A549 (cell line): Measurements from ENCODE around the gene CCNQ.

Experiments used
- EHMT2 ChIP-seq: fragments of 200-600 bp; sonication (generic); IDR thresholded peaks from 2 replicates; pipeline ENCODE4 v1.6.1; 2016; ENCODE audit warnings: antibody characterized with exemption, low read depth, mild to moderate bottlenecking, moderate library complexity
- TF ChIP-seq, protein P1 (sequence below): fragments of >200 bp; sonication (Bioruptor Twin); formaldehyde crosslinking; IDR thresholded peaks from 3 replicates; pipeline ENCODE4 v1.5.1; 2016

DNA sequence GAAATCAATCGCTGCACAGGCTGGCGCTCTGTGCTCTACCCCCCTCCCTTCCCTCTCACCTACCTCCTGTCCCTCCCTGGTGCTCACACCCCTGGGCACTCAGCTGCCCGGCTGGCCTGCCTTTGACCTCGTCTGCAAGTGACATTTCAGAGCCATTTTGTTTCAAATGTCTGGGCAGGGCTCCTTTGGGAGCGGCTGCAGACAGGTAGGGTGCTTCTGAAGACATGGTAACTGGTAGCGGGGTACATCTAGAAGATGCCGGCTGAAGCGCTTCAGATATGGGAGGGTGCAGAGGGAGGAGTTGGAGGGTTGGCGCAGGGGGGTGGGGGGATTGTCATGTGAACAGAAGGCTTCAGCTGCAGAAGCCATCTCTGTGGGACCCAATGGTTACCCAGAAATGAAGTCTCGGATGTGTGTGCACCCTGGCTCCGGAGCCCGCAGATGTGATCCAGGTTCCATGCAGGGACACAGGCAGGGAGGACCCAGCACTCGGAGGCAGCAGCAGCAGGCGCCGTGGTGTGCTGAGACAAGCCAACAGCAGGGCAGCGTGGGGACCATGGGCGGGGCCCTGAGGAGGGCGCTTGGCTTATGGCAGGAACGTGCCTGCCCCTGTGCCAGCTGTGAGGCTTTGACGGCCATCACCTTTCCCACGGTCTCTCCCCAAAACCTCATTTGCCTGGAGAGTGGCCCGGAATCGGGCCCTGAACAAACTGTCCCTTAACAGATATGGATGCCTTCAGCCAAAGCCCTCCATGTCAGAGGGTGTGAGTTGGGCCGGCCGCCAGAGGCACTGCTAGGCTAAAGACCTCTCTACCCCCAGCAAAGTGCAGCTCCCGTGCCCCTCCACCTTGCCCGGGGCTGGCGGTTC lies 40.5 kb upstream of the CCNQ start:
- no peak for TF ChIP-seq EHMT2
- TF ChIP-seq, protein P1, sequence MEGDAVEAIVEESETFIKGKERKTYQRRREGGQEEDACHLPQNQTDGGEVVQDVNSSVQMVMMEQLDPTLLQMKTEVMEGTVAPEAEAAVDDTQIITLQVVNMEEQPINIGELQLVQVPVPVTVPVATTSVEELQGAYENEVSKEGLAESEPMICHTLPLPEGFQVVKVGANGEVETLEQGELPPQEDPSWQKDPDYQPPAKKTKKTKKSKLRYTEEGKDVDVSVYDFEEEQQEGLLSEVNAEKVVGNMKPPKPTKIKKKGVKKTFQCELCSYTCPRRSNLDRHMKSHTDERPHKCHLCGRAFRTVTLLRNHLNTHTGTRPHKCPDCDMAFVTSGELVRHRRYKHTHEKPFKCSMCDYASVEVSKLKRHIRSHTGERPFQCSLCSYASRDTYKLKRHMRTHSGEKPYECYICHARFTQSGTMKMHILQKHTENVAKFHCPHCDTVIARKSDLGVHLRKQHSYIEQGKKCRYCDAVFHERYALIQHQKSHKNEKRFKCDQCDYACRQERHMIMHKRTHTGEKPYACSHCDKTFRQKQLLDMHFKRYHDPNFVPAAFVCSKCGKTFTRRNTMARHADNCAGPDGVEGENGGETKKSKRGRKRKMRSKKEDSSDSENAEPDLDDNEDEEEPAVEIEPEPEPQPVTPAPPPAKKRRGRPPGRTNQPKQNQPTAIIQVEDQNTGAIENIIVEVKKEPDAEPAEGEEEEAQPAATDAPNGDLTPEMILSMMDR: no peak
